ENCODE data around the gene SPSB2.

DNA sequence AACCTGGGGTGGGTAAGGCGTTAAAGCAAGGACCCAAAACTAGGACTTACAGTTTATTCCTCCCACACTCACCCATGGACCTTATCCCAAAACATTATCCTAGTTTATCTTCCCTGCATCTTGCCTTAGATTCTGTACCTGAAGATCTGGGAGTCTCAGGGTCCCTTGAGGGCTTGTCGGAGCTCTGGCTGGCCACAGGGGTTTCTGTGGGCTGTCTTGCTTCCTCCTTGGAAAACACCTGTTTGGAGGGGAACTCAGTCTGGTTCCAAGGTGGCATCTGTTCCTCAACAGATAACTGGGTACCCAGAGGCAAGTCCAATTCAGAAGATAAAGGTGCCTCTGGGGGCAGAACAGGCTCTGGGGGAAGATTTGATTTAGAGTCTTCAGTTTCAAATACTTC, 23.7 kb downstream of the SPSB2 start:
- no peak for TF ChIP-seq GATA2 (IDR thresholded peaks at IDR 0.05; ENCODE audit: low read depth, low read length)
- no peak for TF ChIP-seq GATA3 (IDR thresholded peaks at IDR 0.05; ENCODE audit: low read depth, low read length)
